PFSK-1 (cell line): ENCODE data around the gene TSPAN4.
A peak's percentile ranks its signal among the peaks of the same experiment; 100 is the strongest.

ENCODE experiments used
- FOXP2 ChIP-seq: optimal IDR thresholded peaks from 2 replicates; pipeline ENCODE3; 2011; ENCODE audit warnings: borderline replicate concordance, control low read depth, inconsistent platforms; ENCODE audit not compliant: insufficient read depth; ENCODE audit errors: extremely low read length, extremely low read depth
- POLR2AphosphoS5 ChIP-seq: IDR thresholded peaks from 2 replicates; pipeline ENCODE4 v1.6.1; 2012; ENCODE audit warnings: low read depth, mild to moderate bottlenecking, control low read depth, low read length, moderate library complexity
- REST ChIP-seq, 2 experiments: IDR thresholded peaks; 2 replicates each; pipeline versions ENCODE4 v1.6.1 to v1.8.0; 2011 to 2012; ENCODE audit warnings: low read depth in 2 of 2, low read length in 2 of 2, control low read depth in 1 of 2, inconsistent platforms in 1 of 2, mild to moderate bottlenecking in 1 of 2, moderate library complexity in 1 of 2; ENCODE audit not compliant: insufficient read depth in 1 of 2
- SIN3A ChIP-seq: IDR thresholded peaks from 2 replicates; pipeline ENCODE4 v1.6.1; 2012; ENCODE audit warnings: mild to moderate bottlenecking, low read length, moderate library complexity, borderline replicate concordance; ENCODE audit not compliant: insufficient read depth
- TAF1 ChIP-seq: IDR thresholded peaks from 2 replicates; pipeline ENCODE4 v1.6.1; 2012; ENCODE audit warnings: low read length, control low read depth, borderline replicate concordance; ENCODE audit not compliant: insufficient read depth

TSPAN4 gene

GRCh38 chr11:841981-842369, 677 bp upstream of the TSPAN4 start:
- TF ChIP-seq TAF1 (no peak), POLR2AphosphoS5 (no peak), REST (IDR thresholded peaks at IDR 0.05; ENCODE audit: insufficient read depth in 1 of 2, low read depth in 2 of 2, low read length in 2 of 2) (no peak), FOXP2 (no peak), SIN3A (peak; percentile 56; the same call in 1 of the 2 replicates)

- TF ChIP-seq POLR2AphosphoS5 = no peak
- TF ChIP-seq TAF1 = no peak
- TF ChIP-seq FOXP2 = no peak
- no peak for TF ChIP-seq SIN3A
- TF ChIP-seq REST (IDR thresholded peaks at IDR 0.05; ENCODE audit: insufficient read depth in 1 of 2, low read depth in 2 of 2, low read length in 2 of 2) = no peak
Observed at GRCh38 chr11:843086-843734, 558 bp downstream of the TSPAN4 start.

- TF ChIP-seq SIN3A (peak; percentile 92; the same call in 1 of the 2 replicates), TAF1 (peak; percentile 75), FOXP2 (no peak), REST (IDR thresholded peaks at IDR 0.05; ENCODE audit: insufficient read depth in 1 of 2, low read depth in 2 of 2, low read length in 2 of 2) (peak; percentile 54 to 80; a peak in 3 of 4 replicates), POLR2AphosphoS5 (peak; percentile 67; the same call in 1 of the 2 replicates)
Observed at GRCh38 chr11:843818-844692, 1.4 kb downstream of the TSPAN4 start.

GRCh38 chr11:844693-845644, 2.3 kb downstream of the TSPAN4 start:
- no peak for TF ChIP-seq REST (IDR thresholded peaks at IDR 0.05; ENCODE audit: insufficient read depth in 1 of 2, low read depth in 2 of 2, low read length in 2 of 2)
- TF ChIP-seq SIN3A = no peak
- TF ChIP-seq FOXP2 = no peak
- no peak for TF ChIP-seq POLR2AphosphoS5
- TF ChIP-seq TAF1 = no peak
